ENCODE data around the gene TCEAL2.
"Not testable (repeated sequence)": the region's sequence is repeated elsewhere in the genome, so short reads cannot be mapped to it uniquely, and the experiment has no call there.

- TF ChIP-seq CTCF, EZH2phosphoT487, EZH2 (IDR thresholded peaks at IDR 0.05): not testable (repeated sequence)
Observed at GRCh38 chrX:102141631-102142030, 16.2 kb downstream of the TCEAL2 start.
